Natural killer cell (primary cell): ENCODE measurements around the gene RECK. TPM values are rescaled to one million over a fixed set of nuclear protein-coding genes. Genes with fewer than 3 reads are reported as not detected.

Experiments
- ATAC-seq, 3 donors: fragments of 150-1000 bp in 2 of 3; fragments of 200-7000 bp in 1 of 3; cut with Tn5 transposase; 1 replicate in 1 of 3; 2 replicates in 2 of 3; pipeline ENCODE4 v1.10.0; 2021; ENCODE audit warnings: mild to moderate bottlenecking in 2 of 3, moderate library complexity in 2 of 3
- DNase-seq, 2 donors: peaks; one replicate each; pipeline versions ENCODE4 v3.0.0 to v3.0.0-alpha.2; 2013 to 2021; ENCODE audit warnings: mixed read lengths in 1 of 2
- H3K27ac ChIP-seq: one replicate; pipeline ENCODE4 v1.5.1; 2013; ENCODE audit warnings: mild to moderate bottlenecking, low read length
- H3K27me3 ChIP-seq: one replicate; pipeline ENCODE4 v1.6.1; 2013; ENCODE audit warnings: low read length; ENCODE audit not compliant: control insufficient read depth, insufficient read depth
- H3K36me3 ChIP-seq: one replicate; pipeline ENCODE4 v1.6.1; 2013; ENCODE audit warnings: low read length; ENCODE audit not compliant: control insufficient read depth, insufficient read depth
- H3K4me1 ChIP-seq: one replicate; pipeline ENCODE4 v1.6.1; 2013; ENCODE audit warnings: low read length; ENCODE audit not compliant: control insufficient read depth, insufficient read depth
- H3K4me3 ChIP-seq: one replicate; pipeline ENCODE4 v1.5.1; 2013; ENCODE audit warnings: low read length
- H3K9me3 ChIP-seq: one replicate; pipeline ENCODE4 v1.6.1; 2013; ENCODE audit warnings: low read length; ENCODE audit not compliant: control insufficient read depth, insufficient read depth
- H3K27ac Mint-ChIP-seq, 2 donors: one replicate each; pipeline ENCODE4 v1.8.0; 2022; ENCODE audit warnings: mild to moderate bottlenecking in 2 of 2, mixed read lengths in 2 of 2, moderate library complexity in 1 of 2
- H3K27me3 Mint-ChIP-seq, 2 donors: one replicate each; pipeline ENCODE4 v1.8.0; 2022; ENCODE audit warnings: low read depth in 2 of 2, mixed read lengths in 2 of 2
- H3K36me3 Mint-ChIP-seq: one replicate; pipeline ENCODE4 v1.8.0; 2022; ENCODE audit warnings: mixed read lengths
- H3K4me1 Mint-ChIP-seq, 2 donors: one replicate each; pipeline ENCODE4 v1.8.0; 2022; ENCODE audit warnings: mixed read lengths in 2 of 2
- H3K4me3 Mint-ChIP-seq: one replicate; pipeline ENCODE4 v1.8.0; 2022; ENCODE audit warnings: mild to moderate bottlenecking, moderate library complexity, mixed read lengths
- H3K9me3 Mint-ChIP-seq, 2 donors: one replicate each; pipeline ENCODE4 v1.8.0; 2022; ENCODE audit warnings: mixed read lengths in 2 of 2
- CTCF ChIP-seq: fragments of 200-600 bp; IDR thresholded peaks from one replicate; pipeline ENCODE4 v1.8.0; 2022; ENCODE audit warnings: antibody characterized with exemption
- WGBS: methylation state at CpG from one replicate; pipeline ENCODE4 v1.1.7; 2013; ENCODE audit warnings: missing lambda C conversion rate; ENCODE audit not compliant: insufficient coverage; 5-methylcytosine and 5-hydroxymethylcytosine counted together
- intact Hi-C: fragments of 100-400 bp; cut with micrococcal nuclease; formaldehyde crosslinking; loops from one replicate; pipeline ENCODE4 v1.14.2; 2022
- total RNA-seq, 4 donors: library from RNA; stranded (reverse); fragments of 120-200 nt in 1 of 4; gene quantifications; one replicate each; pipeline versions ENCODE4 v1.2.3 to v1.2.4, GENCODE V29; 2013 to 2022

The RECK gene
- total RNA-seq, 3 donors from 2014 or later (not counting 1 experiment from before 2014, with no cell fraction given) = 7.4 to 10.3 (median 8.0) TPM

- H3K9me3 ChIP-seq = peaks cover 6% of the 10 kb centered on the region
- intact Hi-C loops = loop anchor here (10.0 kb wide), 1 partner anchor 327 kb away; the partner anchor contains the start of genes HINT2 and SPAG8
- H3K36me3 ChIP-seq = peaks cover 5% of the 10 kb centered on the region
- H3K4me3 ChIP-seq = no peak overlapping the region
- TF ChIP-seq CTCF = no peak
- peaks cover 98% of the 10 kb centered on the region for H3K4me1 ChIP-seq
- peak overlapping the region; percentile 86 for H3K27ac ChIP-seq
- WGBS = 77% methylated on average over 7 of the region's 7 CpGs
- H3K4me3 Mint-ChIP-seq = peak overlapping the region; percentile 96
- DNase-seq (no peak), ATAC-seq (no peak)
- H3K27me3 Mint-ChIP-seq = no peaks in the 10 kb centered on the region
- H3K4me1 Mint-ChIP-seq = peaks cover 97 to 99% of the 10 kb centered on the region in 2 donors
- no peaks in the 10 kb centered on the region for H3K36me3 Mint-ChIP-seq
- no peaks in the 10 kb centered on the region for H3K27me3 ChIP-seq
- peak overlapping the region; percentile 93 to 100 for H3K27ac Mint-ChIP-seq
- H3K9me3 Mint-ChIP-seq = peaks cover 4 to 9% of the 10 kb centered on the region in 2 donors
Measured at GRCh38 chr9:36141761-36142160, 105.0 kb downstream of the RECK start.

GRCh38 chr9:36142510-36143244 is 106.0 kb downstream of the RECK start:
- peaks cover 4 to 9% of the 10 kb centered on the region in 2 donors for H3K9me3 Mint-ChIP-seq

DNA sequence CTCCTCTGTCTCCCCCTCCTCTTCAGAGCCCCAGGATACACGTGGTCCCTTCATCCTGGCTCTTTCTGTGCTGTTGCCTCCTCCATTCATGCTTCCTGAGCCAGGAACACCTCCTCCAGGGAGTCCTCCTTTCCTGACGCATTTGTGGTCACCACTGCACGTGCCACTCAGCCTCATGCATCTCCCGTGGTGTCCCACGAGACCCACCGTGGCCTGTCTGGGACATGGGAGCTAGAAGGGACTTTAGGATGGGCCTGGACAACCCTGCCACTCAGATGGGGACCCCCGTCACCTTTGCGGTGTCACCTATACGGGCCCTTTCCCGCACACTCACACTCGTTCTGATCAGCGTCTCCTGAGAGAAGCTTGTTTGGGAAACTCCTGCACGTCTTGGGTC is 106.5 kb downstream of the RECK start:
- peaks cover 94 to 98% of the 10 kb centered on the region in 2 donors for H3K4me1 Mint-ChIP-seq
- H3K36me3 ChIP-seq = peaks cover 5% of the 10 kb centered on the region
- no peaks in the 10 kb centered on the region for H3K27me3 ChIP-seq
- peak overlapping the region; percentile 96 for H3K4me3 Mint-ChIP-seq
- ATAC-seq (no peak), DNase-seq (no peak)
- peaks cover 4 to 9% of the 10 kb centered on the region in 2 donors for H3K9me3 Mint-ChIP-seq
- H3K27me3 Mint-ChIP-seq = no peaks in the 10 kb centered on the region
- peaks cover 6% of the 10 kb centered on the region for H3K9me3 ChIP-seq
- WGBS = 55% methylated on average over 13 of the region's 13 CpGs
- intact Hi-C loops = loop anchor here (1.0 to 10.0 kb wide), 2 partner anchors 8 to 328 kb away; partner anchors contain the start of genes HINT2 and SPAG8
- peak overlapping the region; percentile 86 for H3K27ac ChIP-seq
- H3K4me1 ChIP-seq = peaks cover 99% of the 10 kb centered on the region
- H3K27ac Mint-ChIP-seq = peak overlapping the region; percentile 93 to 100
- peak overlapping the region; percentile 51 for H3K4me3 ChIP-seq
- H3K36me3 Mint-ChIP-seq = no peaks in the 10 kb centered on the region
- TF ChIP-seq CTCF = no peak

More at GRCh38 chr9:36142510-36143244, 106.0 kb downstream of the RECK start:
- H3K9me3 ChIP-seq = peaks cover 6% of the 10 kb centered on the region
- H3K4me1 Mint-ChIP-seq = peaks cover 98 to 100% of the 10 kb centered on the region in 2 donors
- no peaks in the 10 kb centered on the region for H3K27me3 Mint-ChIP-seq
- intact Hi-C loops = loop anchor here (1.0 to 10.0 kb wide), 2 partner anchors 9 to 328 kb away; partner anchors contain the start of genes HINT2 and SPAG8
- H3K4me3 ChIP-seq = peak overlapping the region; percentile 51
- no peak for TF ChIP-seq CTCF
- peak in 1 of 2 donors; percentile 54 for DNase-seq
- H3K36me3 Mint-ChIP-seq = no peaks in the 10 kb centered on the region
- peak overlapping the region; percentile 96 for H3K4me3 Mint-ChIP-seq
- H3K4me1 ChIP-seq = peaks cover 99% of the 10 kb centered on the region
- H3K27me3 ChIP-seq = no peaks in the 10 kb centered on the region
- peak; percentile 43 to 51 (median 49) for ATAC-seq
- peak overlapping the region; percentile 86 for H3K27ac ChIP-seq
- 37% methylated on average over 10 of the region's 12 CpGs for WGBS
- peaks cover 5% of the 10 kb centered on the region for H3K36me3 ChIP-seq
- H3K27ac Mint-ChIP-seq = peak overlapping the region; percentile 93 to 100
